HK-2 (cell line): ENCODE results near the gene CNDP1.

Experiments
- DNase-seq: peaks from one replicate; pipeline ENCODE4 v3.0.0-alpha.2; 2018; ENCODE audit not compliant: unreplicated experiment

The CNDP1 gene

GRCh38 chr18:74626049-74626874 lies 92.0 kb downstream of the CNDP1 start:
- DNase-seq: no peak

DNA sequence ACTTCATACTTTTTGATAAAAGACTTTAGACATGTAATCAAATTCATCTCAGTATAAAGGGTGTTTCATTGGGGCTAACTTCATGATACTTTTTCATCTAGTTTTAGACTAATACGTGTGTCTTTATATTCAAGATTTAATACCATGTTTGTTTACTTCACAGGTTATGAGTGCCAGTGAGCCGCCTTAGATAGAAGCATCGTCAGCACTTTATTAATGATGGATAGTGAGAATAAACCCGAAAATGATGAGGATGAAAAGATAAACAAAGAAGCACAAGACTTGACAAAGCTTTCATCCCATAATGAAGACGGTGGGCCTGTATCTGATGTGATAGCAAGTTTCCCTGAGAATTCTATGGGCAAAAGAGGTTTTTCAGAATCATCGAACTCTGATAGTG lies 96.5 kb downstream of the CNDP1 start:
- DNase-seq: no peak

DNA sequence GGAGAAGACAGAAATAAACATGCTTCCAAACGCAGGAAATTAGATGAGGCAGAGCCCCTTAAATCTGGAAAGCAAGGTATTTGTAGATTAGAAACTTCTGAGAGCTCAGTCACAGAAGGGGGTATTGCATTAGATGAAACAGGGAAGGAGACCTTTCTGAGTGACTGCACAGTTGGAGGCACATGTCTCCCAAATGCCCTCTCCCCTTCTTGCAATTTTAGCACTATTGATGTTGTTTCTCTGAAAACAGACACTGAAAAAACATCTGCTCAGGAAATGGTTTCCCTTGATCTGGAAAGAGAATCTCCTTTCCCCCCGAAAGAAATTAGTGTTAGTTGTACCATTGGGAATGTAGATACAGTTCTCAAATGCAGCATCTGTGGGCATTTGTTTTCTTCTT lies 96.9 kb downstream of the CNDP1 start:
- DNase-seq: no peak

- no peak for DNase-seq
Observed at GRCh38 chr18:74631623-74632350, 97.5 kb downstream of the CNDP1 start.

GRCh38 chr18:74632351-74632679 lies 98.0 kb downstream of the CNDP1 start:
- DNase-seq: no peak

DNA sequence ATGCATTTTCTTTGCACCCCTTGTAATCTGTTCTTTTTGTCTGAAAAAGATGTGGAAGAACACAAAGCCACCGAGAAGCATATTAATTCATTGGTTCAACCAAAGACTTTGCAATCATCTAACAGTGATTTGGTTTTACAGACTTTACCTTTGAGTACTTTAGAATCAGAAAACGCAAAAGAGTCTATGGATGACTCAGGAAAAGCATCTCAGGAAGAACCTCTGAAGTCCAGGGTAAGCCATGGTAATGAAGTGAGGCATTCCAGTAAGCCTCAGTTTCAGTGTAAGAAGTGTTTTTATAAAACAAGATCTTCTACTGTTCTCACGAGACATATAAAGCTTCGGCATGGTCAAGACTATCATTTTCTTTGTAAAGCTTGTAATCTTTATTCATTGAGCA lies 98.6 kb downstream of the CNDP1 start:
- no peak for DNase-seq

DNA sequence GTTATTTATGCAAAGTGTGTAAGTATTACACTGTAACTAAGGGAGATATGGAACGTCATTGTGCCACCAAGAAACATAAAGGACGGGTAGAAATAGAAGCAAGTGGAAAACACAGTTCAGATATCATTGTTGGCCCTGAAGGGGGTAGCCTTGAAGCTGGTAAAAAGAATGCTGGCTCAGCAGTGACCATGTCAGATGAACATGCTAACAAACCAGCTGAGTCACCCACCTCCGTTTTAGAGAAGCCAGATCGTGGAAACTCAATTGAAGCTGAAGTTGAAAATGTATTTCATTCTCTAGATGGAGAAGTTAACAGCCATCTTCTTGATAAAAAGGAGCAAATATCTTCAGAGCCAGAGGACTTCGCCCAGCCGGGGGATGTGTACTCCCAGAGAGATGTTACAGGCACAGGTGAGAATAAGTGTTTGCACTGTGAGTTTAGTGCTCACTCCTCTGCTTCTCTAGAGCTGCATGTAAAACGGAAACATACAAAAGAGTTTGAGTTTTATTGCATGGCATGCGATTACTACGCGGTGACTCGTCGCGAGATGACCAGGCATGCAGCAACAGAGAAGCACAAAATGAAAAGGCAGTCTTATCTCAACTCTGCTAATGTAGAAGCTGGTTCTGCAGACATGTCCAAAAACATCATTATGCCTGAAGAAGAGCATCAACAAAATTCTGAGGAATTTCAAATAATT lies 99.5 kb downstream of the CNDP1 start:
- DNase-seq: no peak

GRCh38 chr18:74635224-74635975 lies 101.1 kb downstream of the CNDP1 start:
- no peak for DNase-seq
